IPS-18a (cell line): ENCODE measurements around the gene ARHGEF16.

Experiments used
- H3K27ac ChIP-seq: one replicate; pipeline ENCODE4 v1.5.1; 2013; ENCODE audit warnings: low read length
- H3K27me3 ChIP-seq: one replicate; pipeline ENCODE4 v1.6.1; 2013; ENCODE audit warnings: mild to moderate bottlenecking, low read length; ENCODE audit not compliant: control insufficient read depth, insufficient read depth
- H3K36me3 ChIP-seq: one replicate; pipeline ENCODE4 v1.6.1; 2013; ENCODE audit warnings: low read depth, low read length; ENCODE audit not compliant: control insufficient read depth
- H3K4me1 ChIP-seq: one replicate; pipeline ENCODE4 v1.6.1; 2013; ENCODE audit warnings: low read depth, low read length; ENCODE audit not compliant: control insufficient read depth
- H3K4me3 ChIP-seq: one replicate; pipeline ENCODE4 v1.5.1; 2013; ENCODE audit warnings: low read length
- H3K9ac ChIP-seq: one replicate; pipeline ENCODE4 v1.6.1; 2013; ENCODE audit warnings: mild to moderate bottlenecking, low read length, moderate library complexity
- H3K9me3 ChIP-seq: one replicate; pipeline ENCODE4 v1.6.1; 2013; ENCODE audit warnings: low read depth, low read length; ENCODE audit not compliant: control insufficient read depth

Gene ARHGEF16

DNA sequence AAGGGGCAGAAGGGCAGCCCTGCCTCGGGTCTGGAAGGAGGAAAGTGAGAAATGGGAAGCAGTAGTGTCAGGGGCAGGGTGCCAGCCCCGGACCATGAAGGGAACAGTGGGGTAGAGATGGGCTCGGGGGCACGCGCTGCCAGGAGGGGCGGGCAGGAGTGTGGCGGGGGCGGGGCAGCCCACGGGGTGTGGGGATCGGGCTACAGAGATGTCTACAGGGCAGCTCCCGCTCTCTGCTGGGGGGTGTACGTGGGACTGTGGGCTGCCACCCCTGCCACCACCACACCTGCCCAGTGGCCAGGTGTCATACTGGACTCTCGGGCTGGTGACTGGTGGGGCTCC, 7.4 kb downstream of the ARHGEF16 start:
- H3K27ac ChIP-seq, result no peak overlapping the region
- H3K36me3 ChIP-seq, result peaks cover 5% of the 10 kb centered on the region
- H3K4me1 ChIP-seq, result peaks cover 2% of the 10 kb centered on the region
- no peaks in the 10 kb centered on the region for H3K27me3 ChIP-seq
- H3K9ac ChIP-seq, result no peak overlapping the region
- no peak overlapping the region for H3K4me3 ChIP-seq
- H3K9me3 ChIP-seq, result no peaks in the 10 kb centered on the region

DNA sequence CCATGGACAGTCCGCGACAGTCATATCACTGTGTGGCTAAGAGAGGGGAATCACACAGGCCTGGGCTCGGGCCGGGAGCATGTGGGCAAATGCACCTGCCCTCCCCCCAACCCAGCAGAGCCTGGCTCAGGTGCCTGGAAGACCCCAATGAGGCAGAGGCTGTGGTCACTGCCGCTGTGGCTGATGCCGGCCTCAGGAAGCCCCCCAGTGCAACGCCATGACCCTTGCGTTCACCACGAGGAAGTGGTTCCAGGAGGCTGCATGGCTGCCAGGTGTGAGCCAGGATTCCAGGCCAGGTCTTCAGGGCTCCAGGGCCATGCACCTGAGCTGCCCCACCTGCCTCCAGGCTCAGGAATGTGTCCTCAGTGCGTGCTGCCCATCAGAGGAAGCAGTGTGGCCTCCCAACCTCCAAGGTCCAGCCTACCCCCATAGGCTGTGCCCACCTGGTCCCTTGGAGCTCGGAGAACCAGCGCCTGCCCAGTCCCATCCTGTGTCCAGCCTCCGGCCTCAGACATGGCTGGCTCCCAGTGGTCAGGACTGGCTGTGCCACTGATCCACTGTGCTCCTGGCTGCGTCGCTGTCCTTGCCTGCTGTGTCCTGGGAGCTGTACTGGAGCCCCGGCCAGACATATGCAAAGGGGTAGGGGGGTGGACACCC, 8.0 kb downstream of the ARHGEF16 start:
- Histone ChIP-seq H3K4me1 (peaks cover 2% of the 10 kb centered on the region), H3K9ac (no peak overlapping the region), H3K27ac (no peak overlapping the region), H3K9me3 (no peaks in the 10 kb centered on the region), H3K27me3 (no peaks in the 10 kb centered on the region), H3K4me3 (no peak overlapping the region), H3K36me3 (peaks cover 5% of the 10 kb centered on the region)

DNA sequence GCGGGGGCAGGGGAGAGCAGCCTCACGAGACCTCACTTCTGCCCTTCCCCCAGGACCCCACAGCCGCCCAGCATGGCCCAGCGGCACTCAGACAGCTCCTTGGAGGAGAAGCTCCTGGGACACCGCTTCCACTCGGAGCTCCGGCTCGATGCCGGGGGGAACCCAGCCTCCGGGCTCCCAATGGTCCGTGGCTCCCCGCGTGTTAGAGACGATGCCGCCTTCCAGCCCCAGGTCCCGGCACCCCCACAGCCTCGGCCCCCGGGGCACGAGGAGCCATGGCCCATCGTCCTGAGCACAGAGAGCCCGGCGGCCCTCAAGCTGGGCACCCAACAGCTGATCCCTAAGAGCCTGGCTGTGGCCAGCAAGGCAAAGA, 8.5 kb downstream of the ARHGEF16 start:
- H3K27ac ChIP-seq, result no peak overlapping the region
- H3K27me3 ChIP-seq, result no peaks in the 10 kb centered on the region
- no peak overlapping the region for H3K4me3 ChIP-seq
- peaks cover 5% of the 10 kb centered on the region for H3K36me3 ChIP-seq
- no peaks in the 10 kb centered on the region for H3K9me3 ChIP-seq
- peaks cover 2% of the 10 kb centered on the region for H3K4me1 ChIP-seq
- no peak overlapping the region for H3K9ac ChIP-seq

DNA sequence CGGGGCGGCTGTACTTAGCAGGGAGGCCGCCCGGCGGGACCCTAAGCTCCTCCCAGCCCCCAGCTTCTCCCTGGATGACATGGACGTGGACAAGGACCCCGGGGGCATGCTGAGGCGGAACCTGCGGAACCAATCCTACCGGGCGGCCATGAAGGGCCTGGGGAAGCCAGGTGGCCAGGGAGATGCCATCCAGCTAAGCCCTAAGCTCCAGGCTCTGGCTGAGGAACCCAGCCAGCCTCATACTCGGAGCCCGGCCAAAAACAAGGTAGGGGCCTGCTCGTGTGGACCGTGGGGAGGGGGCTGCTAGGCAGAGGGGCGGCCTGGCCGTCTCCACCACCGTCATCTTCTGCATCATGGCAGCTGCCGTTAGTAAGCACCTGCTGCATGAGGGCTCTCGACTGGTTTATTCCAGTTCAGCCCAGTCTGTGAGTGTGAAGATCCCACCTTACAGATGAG, 9.0 kb downstream of the ARHGEF16 start:
- H3K9me3 ChIP-seq, result no peaks in the 10 kb centered on the region
- no peaks in the 10 kb centered on the region for H3K27me3 ChIP-seq
- H3K27ac ChIP-seq, result no peak overlapping the region
- H3K4me3 ChIP-seq, result no peak overlapping the region
- H3K4me1 ChIP-seq, result no peaks in the 10 kb centered on the region
- peaks cover 5% of the 10 kb centered on the region for H3K36me3 ChIP-seq
- H3K9ac ChIP-seq, result no peak overlapping the region

DNA sequence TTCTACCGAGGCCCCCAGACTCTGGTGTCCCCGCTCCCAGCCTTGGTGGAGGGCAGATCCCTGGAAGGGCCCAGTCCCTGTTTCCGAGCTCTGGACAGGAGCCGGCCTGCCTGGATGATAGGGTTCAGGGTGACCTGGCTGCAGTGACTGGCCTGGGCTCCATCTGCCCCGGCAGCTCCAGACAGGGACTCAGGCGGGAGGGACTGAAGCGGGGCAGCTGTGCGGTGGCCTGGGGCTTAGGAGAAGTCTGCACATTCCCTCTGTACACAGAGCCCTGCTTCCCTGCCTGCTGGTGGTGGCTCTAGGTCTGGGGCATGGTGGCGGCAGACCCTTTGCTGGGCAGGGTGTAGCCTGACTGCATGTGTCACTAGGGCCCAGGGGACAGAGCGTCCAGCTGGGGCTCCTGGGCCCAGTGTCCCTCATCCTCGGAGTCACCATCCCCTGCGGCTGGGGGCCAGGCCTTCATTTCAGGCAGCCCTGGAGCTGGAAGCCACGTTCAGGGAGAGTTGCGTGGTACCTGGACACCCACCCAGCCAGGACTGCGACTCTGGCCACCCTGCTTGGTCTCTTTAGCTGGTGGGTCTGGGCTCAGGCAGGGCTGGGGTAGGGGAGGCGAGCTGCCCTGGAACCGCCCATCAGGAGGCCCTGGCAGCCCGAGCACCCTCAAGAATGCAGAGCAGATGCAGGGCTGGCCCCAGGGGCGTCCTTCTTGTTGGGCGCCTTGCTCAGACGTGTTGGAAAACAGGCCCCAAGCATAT, 9.6 kb downstream of the ARHGEF16 start:
- H3K27ac ChIP-seq, result no peak overlapping the region
- H3K4me1 ChIP-seq, result no peaks in the 10 kb centered on the region
- H3K27me3 ChIP-seq, result no peaks in the 10 kb centered on the region
- peaks cover 4% of the 10 kb centered on the region for H3K36me3 ChIP-seq
- H3K9me3 ChIP-seq, result no peaks in the 10 kb centered on the region
- H3K4me3 ChIP-seq, result no peak overlapping the region
- no peak overlapping the region for H3K9ac ChIP-seq

DNA sequence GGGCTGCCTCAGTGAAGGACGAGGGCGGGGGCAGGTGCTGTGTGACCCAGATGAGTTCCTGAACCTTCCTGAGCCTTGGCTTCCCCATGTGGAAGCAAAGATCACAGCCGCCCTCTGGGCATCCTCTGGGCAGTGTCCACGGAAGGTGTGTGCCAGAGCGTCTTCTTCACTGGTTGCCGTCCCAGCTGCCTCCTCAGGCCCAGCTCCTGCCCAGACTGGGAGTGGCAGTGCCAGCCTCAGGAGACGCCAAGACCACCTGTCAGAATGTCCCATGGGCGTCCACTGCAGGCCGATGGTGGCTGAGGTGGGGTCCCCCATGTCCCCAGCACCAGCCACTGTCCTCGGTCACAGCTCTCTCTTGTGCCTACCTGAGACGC, 10.2 kb downstream of the ARHGEF16 start:
- Histone ChIP-seq H3K4me3 (no peak overlapping the region), H3K9ac (no peak overlapping the region), H3K36me3 (no peaks in the 10 kb centered on the region), H3K9me3 (no peaks in the 10 kb centered on the region), H3K27ac (no peak overlapping the region), H3K4me1 (no peaks in the 10 kb centered on the region), H3K27me3 (no peaks in the 10 kb centered on the region)

DNA sequence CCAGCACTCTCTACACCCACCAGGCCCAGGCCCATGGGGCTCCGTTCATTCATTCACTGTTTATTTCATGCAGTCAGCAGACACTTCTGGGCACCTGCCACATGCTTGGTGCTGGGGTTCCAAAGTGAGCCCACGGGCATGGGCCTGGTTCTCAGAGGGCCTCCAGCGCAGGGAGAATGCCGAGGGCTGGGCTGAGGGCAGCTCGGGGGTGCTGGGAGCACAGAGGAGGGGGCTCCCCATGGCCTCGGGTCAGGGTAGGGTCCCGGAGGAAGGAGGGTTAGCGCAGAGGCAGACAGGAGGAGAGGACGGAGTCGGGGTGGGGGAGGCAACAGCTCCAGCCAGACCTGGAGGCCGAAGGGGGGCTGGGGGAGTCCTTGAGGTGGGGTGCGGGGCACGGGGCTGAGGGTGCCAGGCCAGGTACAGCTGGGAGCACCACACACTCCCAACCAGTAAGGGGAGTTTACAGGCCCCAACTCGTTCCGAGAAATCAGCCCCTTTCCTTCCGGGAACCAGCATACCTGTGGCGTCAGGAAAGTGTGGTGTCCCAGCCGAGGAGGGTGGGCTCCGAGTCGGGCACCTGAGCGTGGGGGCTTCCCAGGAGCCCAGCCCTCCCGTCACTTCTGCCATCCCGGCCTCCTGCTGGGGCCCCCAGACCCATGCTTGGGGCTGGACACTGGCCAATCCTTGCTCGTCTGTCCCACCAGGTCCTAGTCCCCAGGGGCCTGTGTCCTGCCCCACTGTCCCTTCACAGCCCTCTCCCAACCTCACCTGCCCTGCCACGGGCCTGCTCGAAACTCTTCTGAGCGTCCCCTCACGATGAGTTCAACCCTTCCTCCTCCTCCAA, 10.8 kb downstream of the ARHGEF16 start:
- no peak overlapping the region for H3K9ac ChIP-seq
- no peaks in the 10 kb centered on the region for H3K27me3 ChIP-seq
- H3K9me3 ChIP-seq, result no peaks in the 10 kb centered on the region

DNA sequence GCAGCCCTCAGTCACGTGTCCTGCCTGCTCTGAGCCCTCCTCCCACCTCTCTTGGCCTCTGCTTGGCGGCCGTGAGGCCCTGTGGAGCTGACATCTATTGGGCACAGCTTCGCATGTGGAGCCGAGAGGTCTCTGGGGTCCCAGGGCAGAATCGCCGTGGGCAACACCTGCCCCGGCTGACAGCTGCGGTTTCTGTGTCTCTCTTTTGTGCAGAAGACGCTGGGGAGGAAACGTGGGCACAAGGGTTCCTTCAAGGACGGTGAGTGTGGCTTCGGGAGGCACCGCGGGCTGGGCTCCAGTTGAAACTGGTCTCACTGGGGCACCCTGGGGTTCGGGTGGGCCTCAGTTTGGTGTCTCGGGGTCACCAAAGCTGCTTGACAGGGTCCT, 11.5 kb downstream of the ARHGEF16 start:
- no peaks in the 10 kb centered on the region for H3K27me3 ChIP-seq
- H3K36me3 ChIP-seq, result no peaks in the 10 kb centered on the region
- no peak overlapping the region for H3K4me3 ChIP-seq
- no peaks in the 10 kb centered on the region for H3K9me3 ChIP-seq
- H3K9ac ChIP-seq, result no peak overlapping the region
- H3K27ac ChIP-seq, result no peak overlapping the region
- peaks cover 3% of the 10 kb centered on the region for H3K4me1 ChIP-seq

More for the DNA sequence above, 10.8 kb downstream of the ARHGEF16 start:
- Histone ChIP-seq H3K36me3 (no peaks in the 10 kb centered on the region), H3K4me1 (no peaks in the 10 kb centered on the region), H3K4me3 (no peak overlapping the region), H3K27ac (no peak overlapping the region)

DNA sequence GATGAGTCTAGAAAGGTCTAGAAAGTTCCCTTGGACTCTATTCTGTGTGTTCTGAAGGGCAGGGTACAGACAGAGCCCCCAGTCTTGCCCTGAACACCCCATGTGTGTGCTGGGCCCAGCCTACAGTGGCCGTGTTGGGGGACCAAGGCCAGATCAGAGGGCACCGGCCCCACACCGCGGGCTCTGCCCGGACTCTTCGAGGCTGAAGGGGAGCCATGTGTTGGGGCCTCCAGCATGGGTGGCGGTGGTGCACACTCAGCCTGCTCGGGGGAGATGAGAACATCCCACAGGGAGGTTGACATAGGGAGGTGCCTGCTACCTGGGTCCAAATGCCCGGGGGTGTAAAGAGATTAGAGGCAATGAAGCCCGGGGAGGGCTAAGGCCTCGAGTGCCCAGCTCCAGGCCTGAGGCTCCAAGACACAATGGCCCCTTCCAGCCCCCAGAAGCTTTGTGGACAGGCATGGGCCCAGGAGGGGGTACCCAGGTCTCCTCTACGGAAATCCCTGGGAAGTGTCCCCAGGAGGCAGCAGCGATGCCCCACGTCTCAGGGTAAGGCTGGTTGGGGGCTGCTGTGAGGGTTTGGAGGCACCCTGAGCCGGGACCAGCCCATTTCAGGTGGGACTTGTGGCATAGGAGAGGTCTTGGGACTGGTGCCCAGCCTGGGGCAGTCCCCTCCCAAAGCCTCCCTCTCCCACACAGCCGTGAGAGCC, 12.1 kb downstream of the ARHGEF16 start:
- H3K9ac ChIP-seq, result no peak overlapping the region
- H3K4me3 ChIP-seq, result no peak overlapping the region
- no peaks in the 10 kb centered on the region for H3K9me3 ChIP-seq
- no peaks in the 10 kb centered on the region for H3K36me3 ChIP-seq
- no peaks in the 10 kb centered on the region for H3K27me3 ChIP-seq
- no peak overlapping the region for H3K27ac ChIP-seq
- H3K4me1 ChIP-seq, result peaks cover 8% of the 10 kb centered on the region

DNA sequence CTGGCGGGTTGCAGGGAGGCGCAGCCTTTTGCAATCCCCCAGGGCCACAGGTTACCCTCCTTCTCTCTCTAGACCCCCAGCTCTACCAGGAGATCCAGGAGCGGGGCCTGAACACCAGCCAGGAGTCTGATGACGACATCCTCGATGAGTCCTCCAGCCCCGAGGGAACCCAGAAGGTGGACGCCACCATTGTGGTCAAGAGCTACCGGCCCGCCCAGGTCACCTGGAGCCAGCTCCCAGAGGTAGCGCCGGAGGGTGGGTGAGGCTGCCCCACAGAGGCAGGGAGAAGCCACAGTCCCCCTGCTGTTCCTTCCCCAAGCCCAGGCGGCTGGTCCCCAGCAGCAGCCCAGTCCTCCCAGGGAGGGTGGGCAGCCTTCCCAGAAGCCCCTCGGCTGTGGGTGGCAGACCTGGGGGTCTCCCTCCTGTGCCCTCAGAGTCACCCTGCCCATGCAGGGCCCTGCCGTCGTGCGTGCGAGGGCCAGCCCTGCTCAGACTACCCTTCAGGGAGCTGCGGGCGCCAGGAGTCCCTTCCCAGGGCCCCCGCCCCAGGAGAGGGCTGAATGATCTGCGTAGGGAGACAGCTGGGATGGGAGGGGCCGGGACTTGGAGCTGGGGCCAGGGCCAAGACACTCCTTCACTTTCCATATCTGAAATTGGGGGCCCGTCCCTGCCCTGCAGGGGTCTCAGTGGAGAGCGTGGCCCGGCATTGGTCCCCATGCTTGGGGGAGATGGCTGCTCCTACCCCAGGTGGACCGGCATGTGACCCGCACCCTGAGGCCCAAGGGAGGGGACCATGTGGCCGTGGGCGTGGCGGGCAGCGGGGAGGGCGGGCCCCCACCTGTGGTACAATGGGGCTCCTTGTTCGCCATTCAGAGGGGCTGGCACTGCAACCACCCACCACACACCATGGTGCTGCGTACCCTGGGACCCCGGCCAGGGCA, 12.9 kb downstream of the ARHGEF16 start:
- peaks cover 15% of the 10 kb centered on the region for H3K4me1 ChIP-seq
- no peaks in the 10 kb centered on the region for H3K27me3 ChIP-seq
- no peaks in the 10 kb centered on the region for H3K9me3 ChIP-seq
- no peaks in the 10 kb centered on the region for H3K36me3 ChIP-seq
- H3K9ac ChIP-seq, result no peak overlapping the region
- H3K4me3 ChIP-seq, result no peak overlapping the region
- no peak overlapping the region for H3K27ac ChIP-seq
